Ishikawa (cell line): ENCODE results near the gene IDH3B.

ENCODE experiments used
- CEBPB ChIP-seq: IDR thresholded peaks from 2 replicates; pipeline ENCODE4 v1.6.1; 2012
- EGR1 ChIP-seq: IDR thresholded peaks from 2 replicates; pipeline ENCODE4 v1.6.1; 2012
- EP300 ChIP-seq: IDR thresholded peaks from 2 replicates; pipeline ENCODE4 v1.6.1; 2012; ENCODE audit warnings: borderline replicate concordance
- FOXM1 ChIP-seq: IDR thresholded peaks from 2 replicates; pipeline ENCODE4 v1.6.1; 2012; ENCODE audit warnings: low read depth, borderline replicate concordance
- MAX ChIP-seq: IDR thresholded peaks from 2 replicates; pipeline ENCODE4 v1.6.1; 2012
- RAD21 ChIP-seq: IDR thresholded peaks from 2 replicates; pipeline ENCODE4 v1.6.1; 2012; ENCODE audit warnings: low read depth
- REST ChIP-seq: IDR thresholded peaks from 2 replicates; pipeline ENCODE4 v1.6.1; 2012; ENCODE audit warnings: low read depth, mild to moderate bottlenecking
- TAF1 ChIP-seq: IDR thresholded peaks from 2 replicates; pipeline ENCODE4 v1.6.1; 2012; ENCODE audit warnings: low read depth, mild to moderate bottlenecking
- TEAD4 ChIP-seq: IDR thresholded peaks from 2 replicates; pipeline ENCODE4 v1.6.1; 2012
- USF1 ChIP-seq: IDR thresholded peaks from 2 replicates; pipeline ENCODE4 v1.6.1; 2012
- YY1 ChIP-seq: IDR thresholded peaks from 2 replicates; pipeline ENCODE4 v1.6.1; 2012; ENCODE audit warnings: low read depth
- ZBTB7A ChIP-seq: IDR thresholded peaks from 2 replicates; pipeline ENCODE4 v1.6.1; 2012; ENCODE audit warnings: low read depth

GRCh38 chr20:2693286-2694007, 29.4 kb upstream of the IDH3B start:
- TF ChIP-seq ZBTB7A (no peak), MAX (no peak; the same call in 1 of the 2 replicates), EP300 (no peak), REST (no peak), RAD21 (no peak), TAF1 (no peak), YY1 (no peak), CEBPB (no peak), EGR1 (no peak), TEAD4 (no peak), USF1 (no peak), FOXM1 (no peak)
